Measurements from ENCODE around the gene KANK4. TPM values are rescaled to one million over a fixed set of nuclear protein-coding genes. Genes with fewer than 3 reads are reported as not detected.
A peak's percentile ranks its signal among the peaks of the same experiment; 100 is the strongest.

KANK4 gene
- total RNA-seq: 16.1 TPM

DNA sequence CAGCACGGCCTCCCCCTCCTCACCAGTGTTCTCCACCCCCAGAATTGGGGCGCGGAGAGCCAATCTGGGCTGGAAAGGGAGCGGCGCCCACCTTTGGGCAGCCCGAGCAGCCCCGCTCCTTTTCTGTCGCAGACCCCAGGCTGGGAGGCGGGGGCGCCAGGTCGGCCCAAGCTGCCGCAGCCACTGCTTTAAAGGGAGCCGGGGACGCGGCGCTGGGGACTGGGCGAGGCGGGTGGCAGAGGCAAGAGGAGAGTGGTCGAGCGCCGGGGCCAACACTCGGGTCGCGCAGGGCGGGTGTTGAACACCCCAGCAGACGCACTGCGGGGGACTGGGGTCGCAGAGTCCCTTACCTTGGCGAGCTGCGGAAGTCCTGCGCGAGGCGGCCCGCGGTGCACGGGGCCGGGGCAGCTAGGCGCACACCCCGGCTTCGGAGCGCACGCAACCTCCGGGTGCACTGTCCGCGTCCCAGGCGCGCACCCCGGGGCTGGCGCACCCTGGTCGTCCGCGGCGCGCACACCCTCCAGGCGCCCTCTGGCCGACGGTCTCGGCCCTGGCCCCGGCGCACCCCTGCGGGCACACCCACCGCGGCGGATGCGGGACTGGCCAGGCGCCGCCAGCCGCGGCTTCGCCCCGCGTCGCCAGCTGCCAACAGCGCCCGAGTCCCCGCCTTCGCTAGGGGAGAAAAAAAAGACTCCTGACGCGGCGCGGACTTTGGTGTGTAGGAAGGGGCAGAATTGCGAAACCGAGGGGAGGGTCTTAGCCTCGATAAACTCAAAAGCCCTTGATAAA is at the start of gene KANK4:
Gene KANK4 (minus strand): TSS at position 679 of the 789 bp plus-strand sequence. CDS start 37,870 bp downstream, outside the sequence.
- peak; percentile 60 for DNase-seq

DNA sequence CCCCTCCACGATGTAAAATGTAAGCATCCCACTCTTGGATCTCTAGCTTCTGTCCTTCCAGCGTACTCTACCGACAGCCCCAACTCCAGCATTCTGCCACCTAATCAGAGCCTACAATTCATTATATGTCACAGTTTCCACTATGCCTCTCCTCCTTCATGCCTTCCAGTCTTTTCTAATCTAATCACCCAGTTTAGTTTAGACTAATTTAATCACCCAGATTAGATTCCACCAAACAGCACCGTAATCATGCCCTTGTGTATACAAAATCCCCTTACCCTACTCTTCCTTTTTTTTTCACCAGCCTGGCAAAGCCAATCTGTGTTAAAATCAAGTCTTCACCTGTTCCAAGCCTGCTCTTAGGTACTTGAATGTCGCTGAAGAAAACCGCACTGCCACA is 49.8 kb upstream of the KANK4 start:
- no peak for DNase-seq

DNA sequence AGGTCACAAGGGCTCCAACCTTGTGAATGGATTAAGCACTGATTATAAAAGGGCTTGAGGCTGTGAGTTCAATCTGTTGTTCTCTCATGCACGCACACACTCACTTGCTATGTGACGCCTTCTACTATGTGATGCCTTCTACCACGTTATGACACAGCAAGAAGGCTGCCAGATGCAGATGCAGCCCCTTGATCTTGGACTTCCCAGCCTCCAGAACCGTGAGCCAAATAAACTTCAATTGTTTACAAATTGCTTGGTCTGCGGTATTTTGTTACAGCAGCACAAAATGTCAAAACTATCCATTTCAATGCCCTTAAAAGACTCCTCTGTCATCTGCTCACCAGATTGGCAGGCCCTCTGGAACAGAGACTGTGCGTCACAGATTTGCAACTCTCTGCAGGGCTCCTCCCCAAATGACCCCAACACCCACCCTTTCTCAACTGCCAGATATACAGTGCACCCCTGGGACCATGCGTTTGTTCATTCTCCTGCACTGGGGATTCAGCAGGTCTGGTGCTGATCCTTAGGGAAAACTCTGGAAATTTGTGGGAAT is 47.8 kb upstream of the KANK4 start:
- DNase-seq: no peak

DNA sequence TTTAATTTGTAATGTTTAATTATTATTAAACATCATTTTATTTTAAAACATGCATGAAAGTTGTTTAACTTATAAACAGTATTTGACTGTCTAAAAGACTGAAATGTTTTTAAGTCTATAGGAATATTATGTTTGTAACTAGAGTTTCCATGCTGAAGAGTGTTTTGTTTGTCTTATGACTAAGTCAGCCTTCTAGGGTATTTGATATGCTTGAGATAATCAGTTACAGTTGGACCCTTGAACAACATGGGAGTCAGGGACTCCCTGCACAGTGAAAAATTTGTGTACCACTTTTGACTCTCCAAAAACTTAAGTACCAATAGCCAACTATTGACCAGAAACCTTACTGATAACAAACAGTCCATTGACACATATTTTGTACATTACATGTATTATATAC is 45.5 kb upstream of the KANK4 start:
- no peak for DNase-seq

DNA sequence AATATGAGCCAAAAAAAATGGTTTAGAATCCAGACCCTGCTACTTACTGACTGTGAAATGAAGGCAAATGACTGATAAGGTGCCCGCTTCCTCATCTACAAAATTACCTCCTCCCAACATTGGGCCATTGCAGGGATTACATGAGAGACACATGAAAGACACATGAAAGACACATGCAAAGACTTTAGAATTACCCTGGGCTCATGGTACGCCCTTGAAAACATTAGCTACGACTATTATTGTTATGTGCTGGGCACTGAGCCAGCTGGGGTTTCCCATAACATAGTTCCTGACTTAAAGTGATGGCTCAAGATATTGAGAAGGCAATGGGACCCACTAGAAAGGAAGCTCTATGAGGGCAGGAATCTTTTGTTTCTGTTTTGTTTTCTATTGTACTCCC is 43.7 kb upstream of the KANK4 start:
- DNase-seq: no peak

DNA sequence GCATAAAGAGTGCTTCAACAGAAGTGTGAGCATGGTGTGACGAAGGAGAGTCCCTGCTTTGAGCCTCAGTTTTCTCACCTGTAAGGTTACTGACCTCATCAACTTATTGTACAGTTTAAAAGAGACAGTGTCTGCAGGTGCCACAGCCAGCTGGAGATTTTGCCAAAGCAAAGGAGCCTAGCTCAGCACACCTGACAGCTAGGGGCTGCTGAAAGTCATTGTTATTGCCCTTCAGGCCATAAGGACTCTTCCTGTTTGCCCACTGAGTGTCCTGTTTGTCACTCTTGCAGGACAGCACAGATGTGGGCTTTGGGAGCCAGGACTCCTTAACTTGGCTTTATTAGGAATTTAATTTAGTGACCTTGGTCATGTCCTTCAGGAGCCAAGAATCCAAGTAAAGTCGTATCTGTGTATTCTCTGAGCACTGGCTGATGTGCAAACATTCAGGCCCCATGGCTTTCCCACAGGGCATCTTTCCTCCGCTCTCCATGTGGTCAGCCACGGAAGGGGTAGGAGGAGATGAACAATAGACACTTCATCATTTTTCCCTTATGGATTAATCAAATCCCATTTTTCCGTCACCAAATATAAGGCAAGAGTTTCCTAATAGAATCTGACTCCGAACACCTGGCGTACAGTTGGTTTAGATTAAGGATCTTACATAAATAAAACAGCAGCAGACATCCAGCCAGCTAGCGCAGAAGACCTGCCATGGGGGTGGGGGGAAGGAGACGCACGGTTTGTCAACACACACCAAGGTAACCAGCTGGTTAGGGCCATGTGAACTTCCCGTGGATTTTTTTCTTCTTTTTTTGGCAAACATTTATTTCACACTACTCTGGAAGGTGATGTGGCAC is 43.1 kb upstream of the KANK4 start:
- peak; percentile 77 for DNase-seq

DNA sequence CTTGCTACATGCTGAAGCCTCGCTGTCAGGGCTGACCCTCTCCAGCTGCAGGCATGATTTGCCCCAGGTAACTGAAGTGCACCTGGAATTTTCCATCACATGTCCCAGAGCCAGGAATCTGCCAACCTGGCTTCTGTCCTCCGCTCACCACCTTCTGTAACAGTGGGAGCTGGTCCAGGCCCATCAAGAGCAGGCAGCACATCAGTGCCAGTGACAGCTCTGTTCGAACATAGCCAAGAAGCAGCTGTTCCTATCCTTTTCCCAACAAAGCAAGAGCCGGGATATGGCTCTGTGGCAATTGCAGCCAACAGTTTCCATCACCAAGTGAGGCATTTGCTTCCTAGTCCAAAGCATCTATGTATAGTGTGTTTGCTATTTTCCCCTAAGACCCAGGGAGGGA is 42.2 kb upstream of the KANK4 start:
- DNase-seq: peak; percentile 79

DNA sequence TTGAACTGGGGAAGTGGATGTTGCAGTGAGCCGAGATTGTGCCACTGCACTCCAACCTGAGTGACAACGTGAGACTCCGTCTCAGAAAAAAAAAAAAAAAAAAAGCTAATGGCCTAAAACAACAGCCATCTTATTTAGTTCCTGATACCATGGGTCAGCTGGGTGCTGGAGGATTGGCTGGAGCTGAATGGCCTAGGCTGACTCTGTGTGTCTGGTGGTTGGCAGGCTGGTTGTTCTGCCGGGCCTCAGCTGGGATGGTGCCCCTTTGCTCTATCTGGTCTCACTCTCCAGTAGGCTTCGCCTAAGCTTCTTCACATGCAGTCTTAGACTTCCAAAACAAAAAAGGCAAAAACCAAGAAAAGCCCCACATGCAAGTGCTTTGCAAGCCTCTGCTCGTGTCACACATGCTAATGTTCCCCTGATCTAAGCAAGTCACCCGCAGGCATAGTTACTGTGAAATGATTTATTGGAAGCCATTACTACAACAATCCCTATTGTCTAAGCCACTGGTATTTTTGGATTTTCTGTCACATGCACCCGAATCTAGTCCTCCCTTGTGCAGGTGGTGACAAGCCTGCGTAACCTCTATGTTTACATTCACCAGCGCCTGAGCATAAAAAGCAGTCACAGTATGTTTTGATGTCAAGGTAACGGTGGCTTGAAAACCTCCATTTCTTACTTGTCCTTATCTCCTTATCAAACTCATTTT is 39.6 kb upstream of the KANK4 start:
- DNase-seq: no peak

DNA sequence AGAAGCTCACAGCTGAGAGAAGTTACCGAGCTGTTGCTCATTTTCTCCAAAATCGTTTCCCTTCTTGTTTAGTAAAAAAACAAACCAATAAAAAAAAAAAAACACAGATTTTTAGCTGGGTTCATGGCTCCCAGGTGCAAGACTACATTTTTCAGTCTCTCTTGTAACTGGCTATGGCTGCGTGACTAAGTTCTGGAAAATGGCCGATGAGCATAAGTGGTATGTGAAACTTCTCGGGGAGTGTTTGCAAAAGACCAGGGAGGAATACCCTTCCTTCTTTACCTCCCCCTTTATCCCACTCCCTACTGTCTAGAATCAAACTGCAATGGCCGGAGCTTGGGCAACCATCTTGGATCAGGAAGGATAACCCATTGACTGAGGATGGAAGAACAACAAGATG is 38.7 kb upstream of the KANK4 start:
- DNase-seq: no peak

DNA sequence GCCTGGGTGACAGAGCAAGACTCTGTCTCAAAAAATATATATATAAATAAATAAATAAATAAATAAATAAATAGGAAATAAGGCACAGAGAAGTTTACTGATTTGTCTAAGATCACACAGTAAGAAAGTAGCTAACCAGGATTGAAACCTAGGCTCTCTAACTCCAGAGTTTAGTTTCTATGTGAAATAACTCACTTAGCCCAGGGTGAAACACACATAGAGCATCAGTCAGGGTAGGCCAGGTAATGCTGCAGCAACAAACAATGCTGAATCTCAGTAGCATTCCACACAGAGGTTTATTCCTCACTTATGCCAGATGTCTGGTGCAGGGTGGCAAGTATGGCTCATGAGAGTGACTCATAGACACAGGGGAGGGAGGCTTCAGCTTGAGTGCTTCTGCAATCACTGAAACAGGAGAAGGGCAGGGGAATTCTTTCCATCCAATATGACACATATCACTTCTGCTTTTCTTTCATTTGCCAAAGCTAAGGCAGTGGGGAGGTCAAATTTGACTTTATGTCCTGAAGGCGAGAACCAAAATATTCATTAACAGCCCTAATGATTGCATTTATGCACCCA is 37.1 kb upstream of the KANK4 start:
- DNase-seq: no peak

DNA sequence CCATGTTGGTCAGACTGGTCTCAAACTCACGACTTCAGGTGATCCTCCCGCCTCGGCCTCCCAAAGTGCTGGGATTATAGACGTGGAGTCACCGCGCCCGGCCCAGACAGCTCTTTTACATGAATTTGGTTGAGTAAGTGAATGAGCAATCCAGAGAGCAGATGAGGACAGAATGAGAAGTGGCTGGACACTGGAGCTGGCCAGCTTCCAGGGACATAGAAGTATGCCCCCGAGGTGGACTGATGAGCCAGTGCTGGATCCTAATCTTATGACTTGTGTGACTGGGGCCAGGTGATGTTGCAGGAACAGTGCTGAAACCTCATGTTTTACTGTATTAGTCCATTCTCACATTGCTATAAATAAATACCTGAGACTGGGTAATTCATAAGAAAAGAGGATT is 35.9 kb upstream of the KANK4 start:
- no peak for DNase-seq

DNA sequence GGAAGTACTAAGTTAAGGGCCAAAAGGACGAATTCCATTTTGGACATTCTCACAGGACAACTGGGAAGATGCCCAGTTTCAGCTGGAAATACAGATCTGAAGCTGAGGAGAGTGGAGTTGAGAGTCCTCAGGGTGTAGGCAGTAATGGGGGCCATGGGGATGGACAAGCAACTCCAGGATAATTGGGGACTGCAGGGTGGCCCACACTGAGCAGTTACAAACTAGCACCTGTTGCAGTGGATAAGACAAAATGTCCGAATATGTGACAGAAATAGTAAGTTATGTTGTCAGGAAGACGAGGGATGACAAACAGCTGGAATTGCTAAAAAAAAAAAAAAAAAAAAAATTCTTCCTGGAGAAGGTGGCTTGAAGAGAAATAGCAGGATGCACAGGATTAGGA is 34.6 kb upstream of the KANK4 start:
- no peak for DNase-seq

DNA sequence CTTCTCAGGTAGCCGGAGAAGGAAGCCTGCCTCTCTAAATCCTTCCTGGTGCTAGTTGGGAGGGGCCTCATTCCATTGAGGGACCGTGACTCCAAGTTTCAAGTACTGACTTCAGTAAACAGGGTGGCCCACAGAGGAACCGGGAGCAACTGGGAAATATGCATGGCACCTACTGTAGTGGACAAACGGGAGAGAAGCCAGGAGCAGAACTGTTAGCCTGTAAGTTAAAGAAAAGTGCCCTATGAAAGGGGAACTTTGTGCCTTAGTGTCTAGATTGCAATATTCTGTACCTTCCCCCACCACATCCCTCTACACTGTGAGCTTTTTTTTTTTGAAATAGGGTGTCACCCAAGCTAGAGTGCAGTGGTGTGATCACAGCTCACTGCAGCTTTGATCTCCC is 33.2 kb upstream of the KANK4 start:
- DNase-seq: no peak

DNA sequence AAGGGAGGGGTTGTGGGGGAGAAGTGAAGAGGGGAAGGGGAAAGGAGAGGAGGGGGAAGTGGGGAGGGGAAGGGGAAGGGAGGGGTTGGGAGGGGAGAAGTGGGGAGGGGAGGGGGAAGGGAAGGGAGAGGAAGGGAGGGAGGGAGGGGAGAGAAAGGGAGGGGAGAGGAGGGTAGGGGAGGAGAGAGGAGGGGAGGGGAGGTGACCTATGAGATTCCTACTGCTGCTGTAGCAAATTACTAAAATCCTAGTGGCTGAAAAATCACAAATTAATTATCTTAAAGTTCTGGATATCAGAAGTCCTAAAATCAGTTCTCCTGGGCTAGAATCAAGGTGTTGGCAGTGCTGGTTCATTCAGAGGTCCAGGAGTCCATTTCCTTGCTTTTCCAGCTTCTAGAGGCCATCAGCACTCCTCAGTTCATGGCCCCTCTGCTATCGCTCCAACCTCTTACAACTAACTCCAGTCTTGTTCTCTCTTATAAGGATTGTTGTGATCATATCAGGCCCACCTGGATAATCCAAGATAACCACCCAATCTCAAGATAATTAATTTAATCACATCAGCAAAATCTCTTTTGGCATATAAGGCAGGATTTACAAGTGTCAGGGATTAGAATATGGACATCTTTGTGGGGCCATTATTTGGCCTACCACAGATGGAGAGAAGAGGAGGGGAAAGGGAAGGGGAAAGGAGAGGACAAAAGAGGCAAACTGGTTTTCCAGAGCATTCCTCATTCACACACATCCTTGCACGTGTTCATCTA is 30.4 kb upstream of the KANK4 start:
- no peak for DNase-seq

DNA sequence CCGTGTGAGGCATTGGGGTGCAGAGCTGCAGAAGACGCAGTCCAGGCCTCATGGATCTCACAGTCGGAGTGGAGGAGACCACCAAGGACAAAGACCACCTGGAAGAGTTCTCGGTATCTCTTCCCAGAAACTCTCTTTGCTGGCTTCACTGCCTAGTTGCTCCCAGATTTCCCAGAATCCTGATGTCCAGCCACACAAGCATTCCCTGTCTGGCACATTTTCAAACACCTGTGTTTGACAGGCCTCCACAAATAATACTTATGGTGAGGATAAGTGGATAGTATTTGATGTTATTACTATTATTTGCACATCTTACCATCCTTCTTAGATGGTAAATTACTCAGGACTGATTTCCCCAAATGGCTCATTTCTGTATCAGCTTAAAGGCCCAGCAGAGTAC is 27.7 kb upstream of the KANK4 start:
- no peak for DNase-seq

DNA sequence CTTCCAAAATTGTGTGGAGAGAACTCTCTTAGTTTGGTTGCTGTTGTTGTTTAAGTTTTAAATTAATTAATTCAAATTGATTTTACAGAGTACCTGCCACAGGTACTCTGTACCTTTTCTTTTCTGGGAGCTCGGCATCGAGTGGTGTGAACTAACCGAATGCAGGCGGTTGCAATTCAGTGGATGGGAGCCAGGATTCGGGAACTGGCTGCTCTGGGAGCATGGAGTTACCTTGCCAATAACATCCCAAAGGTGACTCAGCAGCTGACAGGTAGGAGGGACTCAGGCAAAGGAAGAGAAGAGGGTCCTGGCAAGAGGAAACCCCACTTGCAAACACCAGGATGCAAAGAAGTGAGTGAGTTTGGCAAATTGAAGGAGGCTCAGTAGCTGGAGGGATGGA is 24.7 kb upstream of the KANK4 start:
- no peak for DNase-seq

DNA sequence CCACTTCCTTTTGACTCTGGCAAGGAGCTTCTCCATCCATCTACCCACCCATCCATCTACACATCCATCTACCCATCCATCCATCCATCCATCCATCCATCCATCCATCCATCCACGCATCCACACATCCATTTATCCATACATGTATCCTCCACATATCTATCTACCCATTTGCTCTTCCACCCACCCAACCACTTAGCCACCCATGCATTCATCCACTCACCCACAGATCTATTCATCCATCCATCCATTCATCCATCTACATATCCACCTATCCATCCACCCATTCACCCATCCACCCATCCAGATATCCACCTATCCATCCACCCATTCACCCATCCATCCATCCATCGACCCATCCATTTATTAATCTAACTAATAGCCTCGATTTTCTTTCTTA is 23.0 kb upstream of the KANK4 start:
- DNase-seq: no peak

DNA sequence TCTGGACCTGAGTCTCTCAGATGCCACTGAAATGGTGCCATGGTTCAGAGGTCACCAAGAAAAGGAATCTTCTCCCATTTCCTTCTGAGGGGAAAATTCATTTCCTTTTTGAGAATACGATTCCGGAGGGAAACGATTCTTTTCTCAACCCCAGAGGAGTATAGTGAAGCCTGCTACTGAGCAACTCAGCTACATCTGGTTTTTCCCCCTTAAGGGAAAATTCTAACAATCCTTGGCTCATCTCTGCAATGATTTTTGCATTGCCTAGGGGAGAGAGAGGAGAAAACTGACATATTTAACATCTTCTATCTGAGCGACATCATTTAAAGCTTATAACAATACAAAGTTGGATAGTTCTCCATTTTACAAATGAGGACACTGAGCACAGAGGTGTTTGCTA is 22.4 kb upstream of the KANK4 start:
- DNase-seq: no peak

DNA sequence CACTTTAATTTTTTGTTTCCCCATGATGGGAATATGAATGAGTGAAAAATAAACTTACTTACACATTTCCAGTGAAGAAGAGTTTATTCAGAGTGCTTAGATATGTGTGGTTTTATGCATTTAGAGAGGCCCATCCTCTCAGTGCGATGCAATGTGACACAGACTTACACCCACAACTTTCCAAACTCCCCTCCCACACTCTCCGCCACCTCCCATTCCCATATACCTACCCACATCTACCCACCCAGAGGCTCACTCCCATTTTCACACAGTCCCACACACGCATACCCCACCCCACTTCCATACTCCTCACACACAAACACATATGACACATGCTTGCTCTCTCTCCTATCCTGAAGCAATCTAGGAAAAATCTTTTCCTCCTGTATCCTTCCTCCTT is 21.9 kb upstream of the KANK4 start:
- no peak for DNase-seq

DNA sequence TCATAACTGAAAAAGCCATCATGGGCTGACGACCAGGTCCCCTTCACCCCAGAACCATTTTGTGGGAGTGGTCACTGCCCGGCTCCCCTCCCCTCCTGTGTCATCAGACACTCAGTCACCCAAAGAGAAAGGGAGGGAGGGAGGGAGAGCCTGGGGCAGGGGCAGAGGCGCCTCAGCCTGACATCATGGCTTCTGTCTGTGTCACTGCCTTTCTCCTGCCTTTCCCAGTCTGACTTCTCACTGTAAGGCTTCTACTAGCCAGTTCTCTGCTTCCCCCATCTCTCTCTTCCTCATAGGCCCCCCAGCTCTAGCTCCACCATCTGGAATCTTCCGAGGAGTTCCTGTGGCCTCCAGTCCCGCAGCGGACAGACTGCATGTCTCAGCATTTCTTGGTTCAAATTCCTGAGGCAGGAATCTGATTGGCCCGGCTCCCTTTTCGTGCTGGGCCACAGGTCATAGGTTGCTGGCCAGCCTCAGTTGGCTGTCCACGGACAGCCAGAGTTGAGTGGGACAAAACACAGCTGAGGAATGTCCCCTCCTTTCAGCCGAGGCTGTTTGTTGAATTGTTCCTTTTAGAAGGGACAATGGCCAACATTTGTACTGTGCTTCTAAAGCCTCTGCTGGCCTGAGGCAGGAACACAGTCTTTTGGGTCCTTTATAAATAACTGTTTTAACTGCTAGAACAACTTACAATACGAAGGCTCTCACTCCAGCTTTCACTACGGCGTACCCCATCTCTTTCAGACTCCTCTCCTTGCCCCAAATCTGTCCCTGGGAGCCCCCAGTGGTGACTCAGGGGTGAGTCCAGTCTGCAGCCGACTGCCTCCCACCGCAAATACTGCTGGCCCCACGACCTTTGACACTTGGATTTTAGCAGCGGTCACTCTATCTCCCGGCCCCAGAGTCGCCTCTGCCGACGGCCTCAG is 18.7 kb upstream of the KANK4 start:
- DNase-seq: no peak
